SH-SY5Y (cell line): ENCODE measurements around the gene ARID5A.

ENCODE experiments used
- GATA2 ChIP-seq: IDR thresholded peaks from 2 replicates; pipeline ENCODE4 v1.6.1; 2011; ENCODE audit warnings: mild to moderate bottlenecking, low read depth, low read length
- GATA3 ChIP-seq: IDR thresholded peaks from 2 replicates; pipeline ENCODE4 v1.6.1; 2011; ENCODE audit warnings: low read depth, mild to moderate bottlenecking, low read length, moderate library complexity

GRCh38 chr2:96491860-96492497 is 44.6 kb upstream of the ARID5A start:
- TF ChIP-seq GATA3 (no peak), GATA2 (no peak)
